Ectodermal cell (in vitro differentiated cells): ENCODE data around the gene PNCK.

Experiments
- H3K27ac ChIP-seq: 2 replicates; pipeline ENCODE4 v1.7.0; 2013; ENCODE audit warnings: mild to moderate bottlenecking, low read depth, low read length; ENCODE audit not compliant: insufficient read depth, poor library complexity, severe bottlenecking
- H3K27me3 ChIP-seq: 2 replicates; pipeline ENCODE4 v1.7.0; 2013; ENCODE audit warnings: mild to moderate bottlenecking, low read length; ENCODE audit not compliant: insufficient read depth, control insufficient read depth, poor library complexity, severe bottlenecking
- H3K36me3 ChIP-seq: one replicate; pipeline ENCODE4 v1.7.0; 2013; ENCODE audit warnings: low read length; ENCODE audit not compliant: control insufficient read depth, insufficient read depth
- H3K4me1 ChIP-seq: one replicate; pipeline ENCODE4 v1.7.0; 2013; ENCODE audit warnings: low read length; ENCODE audit not compliant: control insufficient read depth, insufficient read depth
- H3K4me3 ChIP-seq: 2 replicates; pipeline ENCODE4 v1.7.0; 2013; ENCODE audit warnings: low read depth, low read length, control low read depth; ENCODE audit not compliant: insufficient read depth
- H3K9me3 ChIP-seq: 2 replicates; pipeline ENCODE4 v1.7.0; 2013; ENCODE audit warnings: mild to moderate bottlenecking, low read length, moderate library complexity; ENCODE audit not compliant: control insufficient read depth
- WGBS, 2 experiments: methylation state at CpG; one replicate each; pipeline ENCODE4 v1.1.7; 2013; ENCODE audit warnings: missing lambda C conversion rate in 2 of 2; 5-methylcytosine and 5-hydroxymethylcytosine counted together

The PNCK gene

DNA sequence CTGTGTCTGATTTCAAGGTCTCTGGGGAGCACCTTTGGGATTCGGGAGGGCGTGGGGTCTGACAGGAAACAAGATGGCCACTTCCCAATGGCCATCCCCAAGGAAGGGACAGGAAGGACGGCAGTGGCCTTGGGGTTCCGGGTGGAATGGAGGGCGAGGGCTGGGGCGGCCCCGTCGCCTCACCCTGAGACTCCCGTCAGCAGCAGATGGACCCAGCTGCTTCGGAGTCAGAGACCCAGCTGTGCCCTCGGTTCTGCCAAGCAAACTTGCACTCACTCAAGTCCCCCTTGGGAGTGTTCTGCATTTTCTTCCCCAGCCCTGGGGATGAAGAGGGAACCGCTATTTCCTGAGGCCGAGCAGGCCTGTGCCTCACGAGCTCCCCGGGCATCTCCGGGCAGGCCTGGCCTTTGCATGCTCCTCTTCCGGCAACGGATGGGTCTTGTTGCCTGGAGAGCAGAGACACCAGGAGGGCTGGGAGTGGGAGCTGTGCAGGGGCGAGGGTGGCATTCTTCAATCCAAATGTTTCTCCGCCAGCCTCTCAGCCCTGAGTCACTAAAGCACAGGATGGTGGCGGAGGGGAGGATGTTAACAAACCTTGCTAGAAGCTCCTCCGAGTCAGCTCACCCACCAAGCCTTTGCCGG is 33.4 kb downstream of the PNCK start:
- Histone ChIP-seq H3K4me3 (no peak overlapping the region), H3K27ac (no peak overlapping the region), H3K9me3 (no peaks in the 10 kb centered on the region), H3K27me3 (peaks cover 50% of the 10 kb centered on the region), H3K36me3 (no peaks in the 10 kb centered on the region), H3K4me1 (peaks cover 10% of the 10 kb centered on the region)
- 92% methylated on average over 23 of the region's 23 CpGs for WGBS, 2 experiments

GRCh38 chrX:153639177-153640044 is 34.2 kb downstream of the PNCK start:
- H3K27me3 ChIP-seq, result peaks cover 43% of the 10 kb centered on the region
- peaks cover 10% of the 10 kb centered on the region for H3K4me1 ChIP-seq
- 87 to 89% methylated on average over 26 to 28 of the region's 28 CpGs for WGBS, 2 experiments
- H3K9me3 ChIP-seq, result no peaks in the 10 kb centered on the region
- no peak overlapping the region for H3K4me3 ChIP-seq
- H3K36me3 ChIP-seq, result no peaks in the 10 kb centered on the region
- H3K27ac ChIP-seq, result no peak overlapping the region

- no peaks in the 10 kb centered on the region for H3K36me3 ChIP-seq
Measured at GRCh38 chrX:153638436-153639176, 35.0 kb downstream of the PNCK start.

DNA sequence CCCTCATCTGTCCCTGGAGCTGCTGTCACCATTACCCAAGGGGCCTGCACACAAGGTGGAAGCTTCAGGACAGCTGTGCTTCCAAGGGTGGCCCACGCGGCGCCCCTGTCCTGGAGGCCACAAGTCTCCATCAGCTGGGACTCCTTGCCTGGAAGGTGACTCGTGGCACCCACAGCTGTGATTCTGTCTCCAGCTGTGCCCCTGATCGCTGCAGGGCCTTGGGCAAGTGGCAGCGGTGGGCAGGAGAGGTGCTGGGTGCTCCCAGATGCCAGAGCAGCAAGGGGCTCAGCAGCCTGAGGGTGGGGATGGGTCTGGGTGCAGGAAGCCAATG is 35.6 kb downstream of the PNCK start:
- WGBS, 2 experiments, result 92 to 94% methylated on average over 6 of the region's 6 CpGs
- no peak overlapping the region for H3K27ac ChIP-seq
- H3K4me1 ChIP-seq, result peaks cover 5% of the 10 kb centered on the region
- no peaks in the 10 kb centered on the region for H3K9me3 ChIP-seq
- H3K4me3 ChIP-seq, result no peak overlapping the region
- H3K36me3 ChIP-seq, result no peaks in the 10 kb centered on the region
- peaks cover 29% of the 10 kb centered on the region for H3K27me3 ChIP-seq

More at GRCh38 chrX:153638436-153639176, 35.0 kb downstream of the PNCK start:
- H3K27me3 ChIP-seq, result peaks cover 35% of the 10 kb centered on the region
- H3K27ac ChIP-seq, result no peak overlapping the region
- no peaks in the 10 kb centered on the region for H3K9me3 ChIP-seq
- 85 to 88% methylated on average over 20 of the region's 20 CpGs for WGBS, 2 experiments
- H3K4me1 ChIP-seq, result peaks cover 10% of the 10 kb centered on the region
- no peak overlapping the region for H3K4me3 ChIP-seq

DNA sequence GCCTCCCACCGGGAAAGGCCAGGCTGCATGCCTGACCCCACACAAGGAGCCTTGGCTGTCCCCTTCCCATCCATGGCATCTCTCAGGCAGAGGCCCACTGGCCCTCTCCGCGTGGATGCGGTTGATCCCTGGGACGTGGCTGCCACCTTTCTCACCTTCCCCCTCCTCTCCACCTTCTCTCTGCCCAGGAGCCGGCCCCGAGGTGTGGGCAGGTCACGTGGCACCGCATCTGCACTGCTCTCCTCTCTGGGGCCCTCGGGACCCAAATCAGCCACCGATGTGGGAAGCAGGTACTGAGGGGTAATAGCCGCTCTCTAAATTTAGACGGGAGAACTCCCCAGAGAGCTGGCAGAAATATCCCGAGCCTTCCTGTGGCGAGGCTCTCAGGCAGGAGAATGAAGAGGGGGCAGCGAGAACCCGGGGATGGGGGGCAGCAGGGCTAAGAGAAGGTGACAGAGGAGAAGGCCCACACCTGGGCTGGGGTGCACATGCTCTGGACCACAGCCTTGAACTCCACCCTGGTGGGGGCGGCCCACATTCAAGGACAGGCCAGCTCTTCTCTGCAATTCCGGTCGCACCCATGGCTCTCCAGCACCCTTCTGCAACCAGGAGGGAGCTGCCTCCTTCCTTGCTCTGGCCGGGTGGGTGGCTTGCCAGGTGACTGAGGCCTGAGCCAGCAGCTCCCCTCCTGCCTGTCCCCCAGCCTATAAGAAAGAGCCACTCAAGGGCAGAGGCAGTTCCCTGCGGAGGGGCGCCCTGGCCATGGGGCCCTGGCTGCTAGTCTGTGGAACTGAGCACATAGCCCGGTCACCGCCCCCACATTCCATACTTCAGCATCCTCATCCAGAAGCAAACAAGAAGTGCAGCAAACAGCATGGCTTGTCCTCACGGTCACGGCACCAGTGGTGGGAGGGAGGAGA is 36.2 kb downstream of the PNCK start:
- Histone ChIP-seq H3K4me3 (no peak overlapping the region), H3K4me1 (peaks cover 4% of the 10 kb centered on the region), H3K36me3 (no peaks in the 10 kb centered on the region), H3K27me3 (peaks cover 23% of the 10 kb centered on the region), H3K27ac (no peak overlapping the region), H3K9me3 (no peaks in the 10 kb centered on the region)
- 84 to 91% methylated on average over 25 of the region's 27 CpGs for WGBS, 2 experiments

GRCh38 chrX:153636716-153637115 is 36.9 kb downstream of the PNCK start:
- peaks cover 18% of the 10 kb centered on the region for H3K27me3 ChIP-seq
- no peak overlapping the region for H3K27ac ChIP-seq
- H3K9me3 ChIP-seq, result no peaks in the 10 kb centered on the region
- 72 to 76% methylated on average over 5 of the region's 5 CpGs for WGBS, 2 experiments
- peaks cover 4% of the 10 kb centered on the region for H3K4me1 ChIP-seq
- no peaks in the 10 kb centered on the region for H3K36me3 ChIP-seq
- H3K4me3 ChIP-seq, result no peak overlapping the region

GRCh38 chrX:153635788-153636668 is 37.6 kb downstream of the PNCK start:
- no peaks in the 10 kb centered on the region for H3K9me3 ChIP-seq
- H3K36me3 ChIP-seq, result no peaks in the 10 kb centered on the region
- H3K4me3 ChIP-seq, result no peak overlapping the region
- H3K4me1 ChIP-seq, result peaks cover 4% of the 10 kb centered on the region
- H3K27ac ChIP-seq, result no peak overlapping the region
- H3K27me3 ChIP-seq, result peaks cover 11% of the 10 kb centered on the region
- 74 to 78% methylated on average over 21 of the region's 21 CpGs for WGBS, 2 experiments

DNA sequence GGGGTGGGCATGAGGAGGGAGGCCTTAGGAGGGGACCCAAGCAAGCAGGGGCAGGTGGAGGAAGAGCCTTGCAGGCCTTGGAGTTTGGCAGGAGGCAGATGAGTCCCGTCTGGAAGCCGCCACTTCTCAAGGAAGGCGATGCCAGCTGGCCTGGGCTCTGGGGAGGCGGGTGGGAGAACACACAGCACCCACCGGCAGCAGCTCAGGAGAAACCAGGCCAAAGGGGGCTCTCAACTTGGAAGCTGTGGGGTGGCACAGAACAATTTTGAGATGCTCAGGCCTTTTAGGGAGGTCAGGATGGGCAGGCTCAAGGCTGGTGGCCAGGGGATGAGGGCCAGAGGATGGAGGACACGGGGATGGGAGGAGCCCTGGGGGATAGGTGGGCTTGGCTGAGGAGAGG is 38.2 kb downstream of the PNCK start:
- WGBS, 2 experiments, result 93 to 99% methylated on average over 6 of the region's 6 CpGs
- H3K27ac ChIP-seq, result no peak overlapping the region
- H3K36me3 ChIP-seq, result no peaks in the 10 kb centered on the region
- no peaks in the 10 kb centered on the region for H3K4me1 ChIP-seq
- H3K27me3 ChIP-seq, result peaks cover 4% of the 10 kb centered on the region
- H3K4me3 ChIP-seq, result no peak overlapping the region
- H3K9me3 ChIP-seq, result no peaks in the 10 kb centered on the region

- WGBS, 2 experiments, result 90 to 91% methylated on average over 15 of the region's 15 CpGs
- H3K27me3 ChIP-seq, result no peaks in the 10 kb centered on the region
- H3K4me3 ChIP-seq, result no peak overlapping the region
- no peaks in the 10 kb centered on the region for H3K36me3 ChIP-seq
- no peak overlapping the region for H3K27ac ChIP-seq
- no peaks in the 10 kb centered on the region for H3K4me1 ChIP-seq
- H3K9me3 ChIP-seq, result no peaks in the 10 kb centered on the region
Measured at GRCh38 chrX:153634832-153635231, 38.8 kb downstream of the PNCK start.
